Lung (tissue), 12 donors: Measurements from ENCODE around the gene VPS13D. TPM values are rescaled to one million over a fixed set of nuclear protein-coding genes. Genes with fewer than 3 reads are reported as not detected.
A peak's percentile ranks its signal among the peaks of the same experiment; 100 is the strongest.

Source experiments
- ATAC-seq: fragments of 200-7000 bp; cut with Tn5 transposase; one replicate; pipeline ENCODE4 v1.9.1; 2020; ENCODE audit warnings: moderate number of reproducible peaks; ENCODE audit not compliant: insufficient read depth, low FRiP score
- DNase-seq, 3 donors: peaks; one replicate each; pipeline ENCODE4 v3.0.0-alpha.2; 2013 to 2017
- H3K27ac ChIP-seq, 2 donors: one replicate each; pipeline ENCODE4 v1.5.1; 2013; ENCODE audit warnings: mild to moderate bottlenecking in 2 of 2, moderate library complexity in 2 of 2, control low read depth in 1 of 2, inconsistent platforms in 1 of 2, low read depth in 1 of 2, low read length in 1 of 2
- H3K27me3 ChIP-seq, 3 donors: one replicate each; pipeline ENCODE4 v1.5.1; 2013; ENCODE audit warnings: low read length in 2 of 3; ENCODE audit not compliant: control insufficient read depth in 3 of 3, insufficient read depth in 3 of 3
- H3K36me3 ChIP-seq, 4 donors: one replicate each; pipeline ENCODE4 v1.5.1; 2013; ENCODE audit warnings: low read length in 4 of 4, mild to moderate bottlenecking in 1 of 4, moderate library complexity in 1 of 4; ENCODE audit not compliant: control insufficient read depth in 4 of 4, insufficient read depth in 4 of 4
- H3K4me1 ChIP-seq, 5 donors: one replicate each; pipeline ENCODE4 v1.5.1; 2013; ENCODE audit warnings: low read length in 5 of 5, mild to moderate bottlenecking in 2 of 5, moderate library complexity in 1 of 5; ENCODE audit not compliant: control insufficient read depth in 5 of 5, insufficient read depth in 5 of 5
- H3K4me3 ChIP-seq: one replicate; pipeline ENCODE4 v1.5.1; 2013; ENCODE audit warnings: mild to moderate bottlenecking, control low read depth, moderate library complexity
- H3K9ac ChIP-seq, 2 donors: one replicate each; pipeline ENCODE4 v1.5.1; 2013; ENCODE audit warnings: low read length in 2 of 2, control low read depth in 1 of 2; ENCODE audit not compliant: insufficient read depth in 1 of 2
- H3K9me3 ChIP-seq, 4 donors: one replicate each; pipeline ENCODE4 v1.5.1; 2013; ENCODE audit warnings: low read length in 3 of 4, mild to moderate bottlenecking in 1 of 4, moderate library complexity in 1 of 4; ENCODE audit not compliant: control insufficient read depth in 4 of 4, insufficient read depth in 3 of 4
- CTCF ChIP-seq: IDR thresholded peaks from 2 replicates; pipeline ENCODE4 v1.5.1; 2012; ENCODE audit warnings: mild to moderate bottlenecking; ENCODE audit errors: control extremely low read depth, extremely low read depth
- WGBS, 2 donors: extraction: QIAGEN DNeasy Blood & Tissue Kit; methylation state at CpG; one replicate each; pipeline ENCODE4 v1.1.7; 2013; 5-methylcytosine and 5-hydroxymethylcytosine counted together
- polyA plus RNA-seq, 2 donors: library from polyadenylated mRNA; stranded (reverse); fragments of 200-250 nt; gene quantifications; one replicate each; pipeline ENCODE4 v1.2.1, GENCODE V29; 2013
- total RNA-seq, 2 donors: library from RNA; depleted of rRNA in 1 of 2; stranded (reverse); fragments of >200 nt in 1 of 2; gene quantifications; one replicate each; pipeline ENCODE4 v1.2.1, GENCODE V29; 2014 to 2021
- donor health status: control.
- donor health status: control.
- donor health status: Bipolar disorder and iron deficiency.
- donor health status: healthy.
- donor health status: DM: yes; HTN: yes; CAD: no.

The VPS13D gene
- total and polyA plus RNA-seq, 4 donors, result 18.4 to 76.0 (median 37.5) TPM

GRCh38 chr1:12370333-12370975 lies 140.6 kb downstream of the VPS13D start:
- Histone ChIP-seq H3K4me1 (no peaks in the 10 kb centered on the region), H3K27me3 (no peaks in the 10 kb centered on the region), H3K4me3 (no peak overlapping the region), H3K9ac (no peak overlapping the region), H3K27ac (no peak overlapping the region), H3K36me3 (peaks cover 10 to 21% (median 13%) of the 10 kb centered on the region in 4 donors), H3K9me3 (no peaks in the 10 kb centered on the region)
- ATAC-seq (no peak), DNase-seq (no peak)
- 85 to 86% methylated on average over 5 of the region's 5 CpGs for WGBS, 2 donors
- TF ChIP-seq CTCF, result no peak

- Histone ChIP-seq H3K9me3 (no peaks in the 10 kb centered on the region), H3K27ac (no peak overlapping the region), H3K27me3 (no peaks in the 10 kb centered on the region), H3K9ac (no peak overlapping the region), H3K36me3 (peaks cover 10 to 23% (median 14%) of the 10 kb centered on the region in 4 donors), H3K4me3 (no peak overlapping the region), H3K4me1 (no peaks in the 10 kb centered on the region)
- no peak for TF ChIP-seq CTCF
- ATAC-seq (no peak), DNase-seq (no peak)
- 92 to 95% methylated on average over 5 of the region's 5 CpGs for WGBS, 2 donors
Measured at GRCh38 chr1:12371053-12371452, 141.2 kb downstream of the VPS13D start.

GRCh38 chr1:12372180-12372579 lies 142.3 kb downstream of the VPS13D start:
- H3K4me3 ChIP-seq, result no peak overlapping the region
- H3K9me3 ChIP-seq, result no peaks in the 10 kb centered on the region
- H3K36me3 ChIP-seq, result peaks cover 10 to 23% (median 16%) of the 10 kb centered on the region in 4 donors
- no peak overlapping the region for H3K27ac ChIP-seq
- no peaks in the 10 kb centered on the region for H3K27me3 ChIP-seq
- H3K4me1 ChIP-seq, result peaks cover 0 to 2% (median 0%) of the 10 kb centered on the region in 5 donors
- whole genome bisulfite sequencing, 2 donors, result 92 to 94% methylated on average over 2 of the region's 2 CpGs
- ATAC-seq, result no peak
- DNase-seq, result no peak
- H3K9ac ChIP-seq, result no peak overlapping the region
- no peak for TF ChIP-seq CTCF

GRCh38 chr1:12372761-12373160 lies 142.9 kb downstream of the VPS13D start:
- DNase-seq (peak in 2 of 3 donors; percentile 35 to 47), ATAC-seq (no peak)
- H3K27me3 ChIP-seq, result no peaks in the 10 kb centered on the region
- peaks cover 0 to 2% (median 0%) of the 10 kb centered on the region in 5 donors for H3K4me1 ChIP-seq
- no peaks in the 10 kb centered on the region for H3K9me3 ChIP-seq
- H3K27ac ChIP-seq, result no peak overlapping the region
- no peak overlapping the region for H3K9ac ChIP-seq
- H3K36me3 ChIP-seq, result peaks cover 10 to 25% (median 16%) of the 10 kb centered on the region in 4 donors
- H3K4me3 ChIP-seq, result no peak overlapping the region
- WGBS, 2 donors, result 70 to 84% methylated on average over 3 of the region's 3 CpGs
- TF ChIP-seq CTCF, result no peak
